SHP77 treated with DMSO at 0.1 percent for 48 hours (cell line): Measurements from ENCODE around the gene ZNF827.

Experiments
- DNase-seq: peaks from one replicate; lab custom pipeline; 2025; lab: John Stamatoyannopoulos, UW

Gene ZNF827, protein sequence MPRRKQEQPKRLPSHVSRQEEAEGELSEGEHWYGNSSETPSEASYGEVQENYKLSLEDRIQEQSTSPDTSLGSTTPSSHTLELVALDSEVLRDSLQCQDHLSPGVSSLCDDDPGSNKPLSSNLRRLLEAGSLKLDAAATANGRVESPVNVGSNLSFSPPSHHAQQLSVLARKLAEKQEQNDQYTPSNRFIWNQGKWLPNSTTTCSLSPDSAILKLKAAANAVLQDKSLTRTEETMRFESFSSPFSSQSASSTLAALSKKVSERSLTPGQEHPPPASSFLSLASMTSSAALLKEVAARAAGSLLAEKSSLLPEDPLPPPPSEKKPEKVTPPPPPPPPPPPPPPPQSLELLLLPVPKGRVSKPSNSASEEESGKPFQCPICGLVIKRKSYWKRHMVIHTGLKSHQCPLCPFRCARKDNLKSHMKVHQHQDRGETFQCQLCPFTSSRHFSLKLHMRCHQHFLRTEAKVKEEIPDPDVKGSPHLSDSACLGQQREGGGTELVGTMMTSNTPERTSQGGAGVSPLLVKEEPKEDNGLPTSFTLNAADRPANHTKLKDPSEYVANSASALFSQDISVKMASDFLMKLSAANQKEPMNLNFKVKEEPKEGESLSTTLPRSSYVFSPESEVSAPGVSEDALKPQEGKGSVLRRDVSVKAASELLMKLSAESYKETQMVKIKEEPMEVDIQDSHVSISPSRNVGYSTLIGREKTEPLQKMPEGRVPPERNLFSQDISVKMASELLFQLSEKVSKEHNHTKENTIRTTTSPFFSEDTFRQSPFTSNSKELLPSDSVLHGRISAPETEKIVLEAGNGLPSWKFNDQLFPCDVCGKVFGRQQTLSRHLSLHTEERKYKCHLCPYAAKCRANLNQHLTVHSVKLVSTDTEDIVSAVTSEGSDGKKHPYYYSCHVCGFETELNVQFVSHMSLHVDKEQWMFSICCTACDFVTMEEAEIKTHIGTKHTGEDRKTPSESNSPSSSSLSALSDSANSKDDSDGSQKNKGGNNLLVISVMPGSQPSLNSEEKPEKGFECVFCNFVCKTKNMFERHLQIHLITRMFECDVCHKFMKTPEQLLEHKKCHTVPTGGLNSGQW

DNA sequence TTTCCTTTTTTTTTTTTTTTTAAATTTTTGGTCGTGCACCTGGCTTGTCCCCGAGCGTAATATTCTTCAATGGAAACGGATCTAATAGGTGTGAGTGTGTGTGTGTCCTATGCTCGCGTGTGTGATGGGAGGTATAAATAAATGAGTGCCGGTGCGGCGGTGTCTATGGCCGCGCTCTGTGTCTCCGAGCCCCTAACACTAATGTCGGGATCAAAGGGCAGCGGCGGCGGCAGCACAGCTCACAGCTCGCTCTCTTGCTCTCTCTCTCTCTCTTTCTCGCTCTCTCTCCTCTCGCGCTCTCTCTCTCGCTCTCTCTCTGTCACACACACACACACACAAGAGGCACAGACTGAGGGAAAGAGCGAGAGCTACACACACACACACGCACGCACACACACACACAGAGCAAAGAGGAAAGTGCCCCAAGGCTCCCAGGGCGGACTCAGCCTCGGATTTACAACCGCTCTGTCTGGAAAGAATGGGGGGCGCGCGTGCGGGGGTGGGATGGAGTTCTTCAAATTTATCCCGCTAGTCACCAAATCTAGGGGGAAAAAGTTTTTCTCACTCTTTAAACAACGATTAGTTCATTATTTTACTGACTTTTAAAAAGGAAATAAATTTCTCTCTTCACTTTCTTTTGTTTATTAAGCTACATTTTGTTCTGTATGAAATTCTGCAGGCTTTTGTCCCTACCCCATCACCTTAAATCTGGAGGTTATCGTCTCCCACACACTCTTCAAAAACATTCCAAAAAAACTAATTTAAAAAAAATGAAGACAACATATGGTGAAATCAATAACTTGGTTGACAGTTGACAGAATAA lies at the start of gene ZNF827:
ZNF827 (minus strand) TSS at position 206 of the 823 bp plus-strand sequence. CDS start 416 bp downstream, outside the sequence.
- DNase-seq: peak; percentile 55

DNA sequence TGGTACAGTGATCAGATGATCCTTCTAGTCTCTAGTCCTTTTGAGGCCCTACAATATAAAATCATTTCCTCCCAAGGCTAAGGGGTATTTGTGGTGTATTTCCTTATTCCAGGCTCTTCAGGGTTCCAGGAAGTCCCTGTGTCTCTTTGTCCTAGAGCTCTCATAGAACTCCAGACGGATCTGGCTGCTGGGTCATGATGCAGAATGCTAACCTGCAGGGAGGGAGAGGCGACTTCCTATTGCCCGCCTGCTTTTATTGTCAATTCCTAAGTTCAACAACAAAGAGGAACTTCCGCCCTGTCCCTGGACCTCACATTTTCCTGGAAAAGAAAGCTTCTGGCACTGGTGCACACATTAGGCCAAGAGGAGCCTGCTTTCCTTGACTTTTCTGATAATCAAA lies 45.9 kb upstream of the ZNF827 start:
- no peak for DNase-seq

DNA sequence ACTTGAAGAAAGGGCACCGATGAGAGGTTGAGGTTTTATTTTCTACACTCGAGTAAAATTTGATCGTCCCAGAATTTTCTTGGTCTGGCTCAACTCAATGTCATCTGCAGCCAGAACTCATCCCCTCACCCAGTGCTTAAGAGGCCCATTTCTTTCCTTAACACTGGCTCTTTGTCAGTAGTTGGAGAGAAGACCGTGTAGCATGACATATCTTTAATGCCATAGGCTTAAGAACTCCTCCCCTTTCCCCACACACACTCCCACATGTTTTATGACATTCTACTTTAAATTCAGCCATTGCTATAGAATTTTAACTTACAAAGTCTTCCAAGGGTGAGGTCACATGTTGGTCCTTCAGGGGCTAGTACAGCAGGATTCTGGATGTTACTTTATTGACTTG lies 44.2 kb upstream of the ZNF827 start:
- DNase-seq: no peak

DNA sequence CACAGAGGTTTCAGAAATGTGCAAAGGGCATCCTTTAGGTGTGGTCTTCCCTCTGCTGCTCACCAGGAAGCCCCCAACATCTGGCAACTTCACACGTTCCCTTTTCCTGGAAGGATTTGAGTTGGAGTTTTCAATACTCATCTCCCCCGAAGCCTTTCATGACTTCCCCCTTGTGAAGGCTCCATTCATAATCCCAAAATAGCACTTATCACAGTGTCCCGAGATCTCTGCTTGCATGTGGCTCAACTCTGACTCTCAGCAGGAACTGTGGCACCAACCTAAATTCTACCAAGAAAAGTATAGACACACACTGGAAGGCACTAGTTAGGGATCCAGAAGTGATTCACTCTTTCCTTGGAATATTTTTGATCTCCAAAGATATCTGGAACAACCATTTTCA lies 40.5 kb upstream of the ZNF827 start:
- no peak for DNase-seq

DNA sequence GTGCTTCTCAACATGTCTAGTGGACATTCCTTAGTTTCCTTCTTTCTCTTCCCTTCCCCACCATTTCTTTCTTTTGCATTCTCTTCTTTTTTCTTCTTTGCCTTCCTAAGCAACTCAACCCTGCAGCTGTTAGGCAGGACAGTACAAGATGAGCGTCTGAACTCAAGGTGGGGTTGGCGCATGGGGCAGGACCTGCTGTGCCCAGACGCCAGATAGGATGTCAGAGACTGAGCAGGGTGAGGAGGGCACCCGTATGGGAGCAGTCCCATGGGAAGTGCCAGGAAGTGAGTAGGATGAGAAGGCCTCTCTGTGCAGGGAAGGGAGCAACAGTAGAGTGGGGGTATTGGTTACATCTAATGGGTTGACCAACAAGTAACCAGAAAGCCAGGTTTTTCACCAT lies 38.1 kb upstream of the ZNF827 start:
- no peak for DNase-seq

DNA sequence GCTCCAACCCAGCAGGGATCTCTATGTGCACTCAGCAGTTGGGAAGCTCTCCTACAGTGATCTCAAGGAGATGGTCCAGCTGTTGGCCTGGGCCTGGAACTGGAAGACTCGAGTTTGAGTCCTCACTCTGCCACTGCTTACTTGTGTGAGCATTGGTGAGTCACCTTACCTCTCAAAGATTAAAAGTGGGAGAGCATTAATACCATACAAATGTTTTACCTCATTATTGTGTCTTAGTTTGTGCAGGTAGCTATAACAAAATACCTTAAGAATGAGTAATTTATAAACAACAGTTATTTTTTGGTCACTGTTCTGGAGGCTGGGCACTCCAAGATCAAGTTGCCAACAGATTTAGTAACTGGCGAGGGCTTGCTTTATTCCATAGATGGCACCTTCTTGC lies 21.4 kb upstream of the ZNF827 start:
- DNase-seq: no peak

DNA sequence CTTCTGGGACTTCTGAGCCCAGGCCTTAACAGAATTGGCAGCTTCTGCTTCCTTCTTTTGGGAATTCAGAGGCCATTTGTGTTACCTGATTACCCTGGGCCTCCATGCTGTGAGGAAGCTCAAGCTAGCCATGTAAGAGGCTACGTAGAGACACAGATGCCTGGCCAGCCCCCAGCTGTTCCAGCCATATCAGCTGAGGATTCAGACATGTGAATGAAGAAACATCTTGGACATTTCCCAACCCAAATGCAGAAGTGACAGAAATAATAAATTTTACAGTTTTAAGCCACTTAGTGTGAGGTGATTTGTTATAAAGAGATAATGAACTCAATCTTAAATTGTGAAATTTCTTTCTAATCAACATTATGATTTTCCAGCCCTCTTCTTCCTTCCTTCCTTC lies 18.7 kb upstream of the ZNF827 start:
- DNase-seq: no peak

DNA sequence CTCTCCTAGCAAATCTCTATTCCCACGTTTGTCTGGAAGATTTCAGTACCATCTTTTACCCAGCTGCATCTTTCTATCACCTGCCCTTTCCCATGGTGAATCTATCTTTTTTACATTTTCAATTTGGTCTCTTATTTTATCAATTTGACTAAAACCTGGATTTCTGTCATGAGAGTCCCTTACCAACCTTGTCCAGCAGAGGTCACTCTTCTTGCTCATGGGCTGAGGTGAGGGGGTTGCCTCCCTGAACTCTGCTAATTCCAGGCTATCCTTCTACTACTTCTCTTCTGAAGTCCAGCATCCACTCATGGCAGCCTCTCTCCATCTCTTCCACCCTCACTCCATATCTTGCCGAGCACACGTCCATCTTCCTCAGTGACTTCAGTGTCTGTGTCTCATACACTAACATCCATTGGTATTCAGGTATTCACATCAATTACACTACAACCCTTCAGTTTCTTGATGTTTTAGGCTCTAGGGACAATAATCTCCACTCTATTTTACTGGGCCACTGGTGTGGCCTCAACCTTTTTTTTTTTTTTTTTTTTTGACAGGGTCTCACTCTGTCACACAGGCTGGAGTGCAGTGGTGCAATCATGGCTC lies 17.8 kb upstream of the ZNF827 start:
- DNase-seq: no peak

DNA sequence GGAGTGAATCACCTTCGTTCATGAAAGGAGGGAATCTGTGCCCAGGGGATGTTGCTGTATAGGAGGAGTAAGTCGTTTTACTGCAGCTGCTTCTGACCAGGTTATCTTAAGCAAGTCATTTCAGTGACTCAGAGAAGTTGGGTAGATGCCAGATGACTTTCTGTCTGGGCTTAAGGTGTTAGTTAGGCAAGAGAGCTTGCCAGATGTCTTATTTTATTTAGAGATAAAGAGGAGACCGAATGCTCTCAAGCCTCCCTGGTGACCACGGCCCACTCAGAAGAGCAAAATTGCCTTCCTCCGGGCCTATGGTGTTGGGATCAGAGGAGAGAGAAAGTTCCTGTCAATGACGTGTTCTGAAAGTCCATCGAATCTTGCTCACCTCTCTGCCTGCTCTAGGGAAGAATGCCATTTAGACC lies 16.3 kb upstream of the ZNF827 start:
- DNase-seq: no peak

DNA sequence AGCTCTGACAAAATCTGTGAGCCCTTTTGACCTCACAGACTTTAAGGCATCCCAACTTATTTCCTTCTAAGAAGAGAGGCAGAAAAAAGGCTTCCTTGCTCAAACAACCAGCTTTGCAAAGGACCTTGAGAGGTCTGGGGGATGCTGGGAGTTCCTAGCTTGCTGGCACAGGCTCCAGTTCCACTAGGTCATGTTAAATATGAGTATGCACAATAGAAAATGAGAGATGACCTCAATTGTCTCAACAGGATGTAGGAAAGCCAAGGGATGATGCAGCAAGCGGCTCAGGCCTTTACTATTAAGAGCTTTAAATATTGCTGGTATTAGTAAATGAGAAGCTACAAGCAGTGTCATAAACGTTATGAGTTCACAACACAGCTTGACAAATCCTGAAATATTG lies 13.3 kb upstream of the ZNF827 start:
- DNase-seq: no peak

DNA sequence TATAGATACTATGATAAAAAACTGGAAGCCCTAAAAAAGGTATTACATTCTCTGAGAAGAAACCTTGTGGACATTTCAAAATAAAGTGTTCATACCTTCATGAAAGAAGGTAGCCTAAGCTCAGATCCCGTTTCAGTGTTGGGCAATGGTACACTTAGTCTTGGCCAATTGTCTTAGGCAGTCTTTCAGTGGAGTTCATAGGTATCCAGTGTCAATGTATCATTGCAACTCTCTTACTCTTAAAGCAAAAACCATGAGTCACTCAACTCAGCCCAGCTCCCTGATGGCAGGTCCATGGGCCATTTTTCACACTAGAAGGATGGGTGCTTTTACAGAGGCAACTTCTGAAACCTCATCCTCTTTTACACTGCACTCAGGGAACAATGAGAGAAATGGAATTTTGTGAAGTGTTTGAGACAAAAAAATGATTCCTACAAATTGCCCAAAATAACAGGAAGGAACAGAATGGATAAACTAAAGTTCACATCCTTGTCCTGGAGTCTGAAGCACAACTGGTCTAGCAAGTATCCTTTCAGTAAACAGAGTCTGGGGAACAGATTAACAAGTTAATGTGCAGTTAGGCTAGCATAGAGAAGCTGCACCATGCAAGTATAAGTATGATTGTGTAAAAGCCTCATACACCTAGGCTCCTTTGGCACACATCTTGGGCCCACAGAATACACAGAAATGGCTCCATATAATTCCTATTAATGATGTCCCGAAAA lies 7.0 kb upstream of the ZNF827 start:
- no peak for DNase-seq

DNA sequence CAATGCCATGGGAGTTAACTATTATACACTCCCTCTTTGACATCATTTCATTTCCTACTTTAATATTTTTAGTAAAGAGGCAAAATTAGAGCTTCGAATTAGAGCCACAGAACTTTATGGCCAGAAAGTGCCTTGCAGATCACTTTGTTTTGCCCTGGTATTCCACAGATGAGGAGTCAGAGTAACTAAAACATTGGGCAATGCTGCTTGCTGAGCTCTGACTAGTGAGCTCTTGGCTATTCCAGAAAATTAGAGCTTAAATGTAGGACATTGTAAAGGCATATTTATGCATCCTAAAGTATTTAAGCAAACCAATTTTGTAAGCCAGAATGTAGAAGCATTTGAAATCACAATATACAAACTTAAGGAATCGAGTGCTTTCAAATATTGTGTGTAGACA lies 6.3 kb upstream of the ZNF827 start:
- no peak for DNase-seq

DNA sequence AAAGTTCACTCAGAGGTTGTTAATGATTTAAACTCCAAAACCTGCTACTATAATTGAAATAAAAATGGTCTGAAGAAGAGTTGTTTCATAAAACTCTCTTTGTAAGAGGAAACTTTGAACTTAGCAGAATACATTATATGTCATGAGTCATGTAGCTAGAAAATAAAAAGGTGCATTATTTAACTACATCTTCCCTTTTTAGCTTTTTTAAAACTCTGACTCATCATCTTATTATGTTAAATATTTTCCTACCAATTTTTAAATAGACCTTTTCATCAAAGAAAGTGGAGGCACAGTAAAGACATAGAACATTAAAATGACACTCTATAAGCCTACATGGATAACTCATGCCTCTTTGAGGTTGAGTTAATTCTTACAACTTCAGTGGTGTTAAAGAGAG lies 1.2 kb upstream of the ZNF827 start:
- no peak for DNase-seq

DNA sequence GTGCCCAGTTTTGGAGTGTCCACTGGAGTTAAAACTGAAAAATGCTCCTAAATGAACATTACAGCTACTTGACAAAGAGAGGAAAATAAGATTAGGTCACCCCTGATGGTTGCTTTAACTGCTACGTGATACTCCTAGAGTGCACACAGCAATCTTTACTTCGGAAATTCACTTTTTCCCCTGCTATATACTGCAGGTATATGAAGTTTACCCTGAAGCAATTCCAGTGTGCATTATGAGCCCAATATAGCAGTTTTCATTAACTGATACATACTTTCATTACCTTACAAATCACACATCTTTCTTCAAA lies 773 bp upstream of the ZNF827 start:
- DNase-seq: no peak

DNA sequence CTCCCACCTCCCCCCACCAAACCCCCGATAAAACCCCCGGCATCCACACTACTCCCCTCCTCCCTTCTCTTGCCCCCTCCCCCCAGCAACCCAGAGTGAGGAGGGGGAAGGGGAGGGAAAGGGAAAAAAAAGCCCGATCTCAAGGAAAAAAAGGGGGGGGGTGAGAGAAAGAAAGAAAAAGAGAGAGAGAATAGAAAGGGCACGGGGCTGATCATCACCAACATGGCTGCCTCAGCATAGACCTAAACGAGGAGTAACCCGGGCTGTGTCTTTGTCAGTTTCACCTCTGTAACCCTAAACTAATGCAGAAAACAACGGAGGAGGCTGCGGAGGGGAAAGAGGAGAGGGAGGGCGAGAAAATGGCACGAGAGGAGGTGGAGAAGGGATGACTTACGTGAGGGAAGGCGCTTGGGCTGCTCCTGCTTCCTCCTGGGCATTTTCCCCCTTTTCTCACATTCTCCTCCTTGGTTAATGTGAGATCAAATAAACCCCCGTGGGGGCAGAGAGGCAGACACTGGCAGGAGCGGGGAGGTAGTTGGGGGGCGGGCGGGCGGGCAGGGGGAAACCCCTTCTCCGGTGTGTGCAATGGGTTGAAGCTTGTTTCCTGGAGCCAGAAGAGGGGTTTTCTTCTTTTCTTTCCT lies 532 bp downstream of the ZNF827 start:
- no peak for DNase-seq

DNA sequence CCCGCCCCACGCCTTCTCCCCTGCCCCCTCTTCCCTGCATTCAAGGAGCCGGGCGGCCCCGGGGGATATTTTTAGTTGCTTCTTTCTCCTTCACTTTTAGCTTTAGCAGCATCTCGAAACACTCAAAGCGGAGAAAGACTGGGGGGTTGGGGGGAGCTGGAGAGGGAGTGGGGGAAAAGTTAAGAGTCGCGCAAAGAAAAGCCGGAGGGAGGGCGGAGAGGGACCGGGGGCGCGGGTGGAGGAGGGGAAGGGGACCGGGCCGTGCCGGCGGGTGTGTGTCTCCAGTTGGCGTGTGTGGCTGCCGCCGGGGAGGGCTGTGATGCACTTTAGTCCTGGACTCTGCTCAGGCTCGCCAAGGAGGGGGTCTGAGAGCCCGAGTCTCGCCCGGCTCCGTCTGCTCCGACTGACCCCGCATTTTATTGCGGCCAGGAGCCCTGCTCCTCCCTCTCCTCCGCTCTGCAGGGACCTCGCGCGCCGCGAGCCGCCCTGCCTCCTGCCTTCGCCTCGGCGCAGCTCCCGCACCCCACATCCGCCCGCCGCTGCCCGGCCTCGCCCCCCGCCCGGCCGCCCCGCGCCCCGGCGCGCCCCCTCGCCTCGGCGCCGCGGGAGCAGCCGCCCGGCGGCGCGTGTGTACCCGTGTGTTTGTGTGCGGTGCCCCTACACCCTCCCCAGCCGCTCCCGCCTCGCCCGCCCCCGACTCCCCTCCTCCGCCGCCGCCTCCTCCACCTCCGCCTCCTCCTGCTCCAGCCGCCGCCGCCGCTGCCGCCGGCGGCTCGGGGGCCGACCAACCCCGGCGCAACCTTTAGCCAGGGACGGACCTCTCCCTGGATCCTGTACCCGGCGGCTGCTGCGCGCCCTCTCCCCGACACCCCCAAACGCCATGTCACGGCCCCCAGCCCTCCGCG lies 1.4 kb downstream of the ZNF827 start:
- DNase-seq: peak; percentile 12

DNA sequence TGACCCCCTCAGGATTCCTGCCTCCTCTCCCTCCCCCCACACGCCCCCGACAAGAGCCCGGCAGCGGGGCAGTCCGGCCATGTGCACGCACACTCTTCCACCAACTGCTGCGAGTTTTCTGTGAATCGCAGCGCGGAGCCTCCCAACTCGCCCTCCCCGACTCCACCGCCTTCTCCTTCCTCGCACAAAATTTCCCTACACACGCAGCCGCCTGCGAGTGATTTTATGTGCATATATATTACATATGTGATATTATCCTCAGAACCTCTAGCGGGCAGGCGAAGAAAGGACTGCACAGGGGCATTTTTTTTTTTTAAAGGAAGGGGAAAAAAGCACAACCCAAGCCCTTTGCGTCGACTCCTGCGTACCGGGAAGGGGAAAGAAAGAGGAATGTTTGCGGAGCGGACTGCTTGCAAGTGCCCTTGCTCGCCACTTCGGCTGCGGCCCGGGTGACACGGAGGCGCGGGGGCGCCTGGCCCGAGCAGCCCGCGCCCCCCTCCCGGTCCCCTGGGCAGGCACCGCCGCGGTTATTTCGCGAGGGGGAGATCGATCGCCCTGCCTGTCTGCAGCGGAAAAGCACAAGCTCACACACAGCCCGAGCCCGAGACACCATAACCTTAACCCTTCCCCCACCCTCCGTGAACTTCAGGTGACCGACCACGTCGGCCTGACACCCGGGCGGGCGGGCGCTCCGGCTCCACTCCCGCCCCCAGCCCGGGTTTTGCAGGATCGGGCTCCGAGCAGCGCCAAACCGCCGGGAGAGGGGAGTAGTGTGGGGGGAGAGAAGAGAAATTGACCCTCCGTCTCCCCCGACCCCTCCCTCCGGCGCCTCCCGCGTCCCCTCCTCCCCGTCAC lies 2.3 kb downstream of the ZNF827 start:
- peak; percentile 31 for DNase-seq
